ENCODE results near the gene OCIAD2.
"Not testable (repeated sequence)": the region's sequence is repeated elsewhere in the genome, so short reads cannot be mapped to it uniquely, and the experiment has no call there.

DNA sequence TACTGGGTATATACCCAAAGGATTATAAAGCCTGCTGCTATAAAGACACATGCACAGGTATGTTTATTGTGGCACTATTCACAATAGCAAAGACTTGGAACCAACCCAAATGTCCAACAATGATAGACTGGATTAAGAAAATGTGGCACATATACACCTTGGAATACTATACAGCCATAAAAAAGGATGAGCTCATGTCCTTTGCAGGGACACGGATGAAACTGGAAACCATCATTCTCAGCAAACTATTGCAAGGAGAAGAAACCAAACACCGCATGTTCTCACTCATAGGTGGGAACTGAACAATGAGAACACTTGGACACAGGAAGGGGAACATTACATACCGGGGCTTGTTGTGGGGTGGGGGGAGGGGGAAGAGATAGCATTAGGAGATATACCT lies 16.8 kb downstream of the OCIAD2 start:
- TF ChIP-seq, protein P1, sequence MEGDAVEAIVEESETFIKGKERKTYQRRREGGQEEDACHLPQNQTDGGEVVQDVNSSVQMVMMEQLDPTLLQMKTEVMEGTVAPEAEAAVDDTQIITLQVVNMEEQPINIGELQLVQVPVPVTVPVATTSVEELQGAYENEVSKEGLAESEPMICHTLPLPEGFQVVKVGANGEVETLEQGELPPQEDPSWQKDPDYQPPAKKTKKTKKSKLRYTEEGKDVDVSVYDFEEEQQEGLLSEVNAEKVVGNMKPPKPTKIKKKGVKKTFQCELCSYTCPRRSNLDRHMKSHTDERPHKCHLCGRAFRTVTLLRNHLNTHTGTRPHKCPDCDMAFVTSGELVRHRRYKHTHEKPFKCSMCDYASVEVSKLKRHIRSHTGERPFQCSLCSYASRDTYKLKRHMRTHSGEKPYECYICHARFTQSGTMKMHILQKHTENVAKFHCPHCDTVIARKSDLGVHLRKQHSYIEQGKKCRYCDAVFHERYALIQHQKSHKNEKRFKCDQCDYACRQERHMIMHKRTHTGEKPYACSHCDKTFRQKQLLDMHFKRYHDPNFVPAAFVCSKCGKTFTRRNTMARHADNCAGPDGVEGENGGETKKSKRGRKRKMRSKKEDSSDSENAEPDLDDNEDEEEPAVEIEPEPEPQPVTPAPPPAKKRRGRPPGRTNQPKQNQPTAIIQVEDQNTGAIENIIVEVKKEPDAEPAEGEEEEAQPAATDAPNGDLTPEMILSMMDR (conservative IDR thresholded peaks at IDR 0.05; ENCODE audit: low read depth, low read length) = not testable (repeated sequence)
- not testable (repeated sequence) for TF ChIP-seq EZH2 (IDR thresholded peaks at IDR 0.05; ENCODE audit: borderline replicate concordance, low read depth, low read length, poor library complexity, severe bottlenecking)
